Measurements from ENCODE around the gene GAK. TPM values are rescaled to one million over a fixed set of nuclear protein-coding genes. Genes with fewer than 3 reads are reported as not detected.

Gene GAK
- total RNA-seq, 2 experiments from 2014 or later: 97.8 to 102 TPM

DNA sequence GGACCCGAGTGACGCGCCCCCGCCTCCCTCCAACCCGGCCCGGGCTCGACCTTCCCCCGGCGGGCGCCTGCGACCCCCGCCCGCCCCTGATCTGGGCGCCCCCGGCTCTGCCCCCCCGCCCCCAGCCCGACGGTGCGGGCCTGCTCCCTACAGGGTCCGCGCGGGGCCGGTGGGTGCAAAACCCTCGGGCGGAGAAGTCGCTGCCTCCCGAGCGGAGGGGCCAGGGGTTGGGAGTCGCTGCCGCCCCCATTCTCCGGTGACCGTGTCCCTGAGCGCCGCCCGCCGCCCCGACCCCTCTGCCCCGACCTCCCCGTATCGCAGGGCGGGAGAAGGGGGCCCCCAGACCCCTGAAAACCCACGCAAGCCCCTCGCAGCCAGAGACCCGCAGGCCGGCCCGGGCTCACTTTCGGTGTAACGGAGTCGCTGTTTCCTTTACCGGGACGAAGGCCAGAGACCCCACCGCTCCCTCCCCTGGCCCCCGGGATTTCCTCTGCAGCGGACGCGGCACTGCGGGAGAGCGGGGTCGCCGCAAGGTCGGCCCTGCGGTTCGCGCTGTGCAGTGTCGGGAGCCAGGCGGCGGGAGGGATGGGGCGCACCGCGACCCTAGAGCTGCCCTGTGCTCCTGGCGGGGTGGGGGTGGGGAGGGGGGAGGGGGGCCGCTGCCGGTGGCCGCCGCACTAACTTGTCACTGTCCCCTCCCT is 105.5 kb downstream of the GAK start:
- Mint-ChIP-seq H3K4me1 (ENCODE audit: low read depth) (no peaks in the 10 kb centered on the region), H3K27me3 (peaks cover 40% of the 10 kb centered on the region), H3K9me3 (peaks cover 2% of the 10 kb centered on the region), H3K36me3 (ENCODE audit: low read depth) (no peaks in the 10 kb centered on the region), H3K4me3 (no peak overlapping the region), H3K27ac (no peak overlapping the region)
- no peak for ATAC-seq
- ChIA-PET POLR2A (no interaction called here), CTCF (no interaction called here)
- TF ChIP-seq, protein P1, sequence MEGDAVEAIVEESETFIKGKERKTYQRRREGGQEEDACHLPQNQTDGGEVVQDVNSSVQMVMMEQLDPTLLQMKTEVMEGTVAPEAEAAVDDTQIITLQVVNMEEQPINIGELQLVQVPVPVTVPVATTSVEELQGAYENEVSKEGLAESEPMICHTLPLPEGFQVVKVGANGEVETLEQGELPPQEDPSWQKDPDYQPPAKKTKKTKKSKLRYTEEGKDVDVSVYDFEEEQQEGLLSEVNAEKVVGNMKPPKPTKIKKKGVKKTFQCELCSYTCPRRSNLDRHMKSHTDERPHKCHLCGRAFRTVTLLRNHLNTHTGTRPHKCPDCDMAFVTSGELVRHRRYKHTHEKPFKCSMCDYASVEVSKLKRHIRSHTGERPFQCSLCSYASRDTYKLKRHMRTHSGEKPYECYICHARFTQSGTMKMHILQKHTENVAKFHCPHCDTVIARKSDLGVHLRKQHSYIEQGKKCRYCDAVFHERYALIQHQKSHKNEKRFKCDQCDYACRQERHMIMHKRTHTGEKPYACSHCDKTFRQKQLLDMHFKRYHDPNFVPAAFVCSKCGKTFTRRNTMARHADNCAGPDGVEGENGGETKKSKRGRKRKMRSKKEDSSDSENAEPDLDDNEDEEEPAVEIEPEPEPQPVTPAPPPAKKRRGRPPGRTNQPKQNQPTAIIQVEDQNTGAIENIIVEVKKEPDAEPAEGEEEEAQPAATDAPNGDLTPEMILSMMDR (IDR thresholded peaks at IDR 0.05): no peak
- no peak for DNase-seq
- intact Hi-C loops (cut with micrococcal nuclease): no loop called here

DNA sequence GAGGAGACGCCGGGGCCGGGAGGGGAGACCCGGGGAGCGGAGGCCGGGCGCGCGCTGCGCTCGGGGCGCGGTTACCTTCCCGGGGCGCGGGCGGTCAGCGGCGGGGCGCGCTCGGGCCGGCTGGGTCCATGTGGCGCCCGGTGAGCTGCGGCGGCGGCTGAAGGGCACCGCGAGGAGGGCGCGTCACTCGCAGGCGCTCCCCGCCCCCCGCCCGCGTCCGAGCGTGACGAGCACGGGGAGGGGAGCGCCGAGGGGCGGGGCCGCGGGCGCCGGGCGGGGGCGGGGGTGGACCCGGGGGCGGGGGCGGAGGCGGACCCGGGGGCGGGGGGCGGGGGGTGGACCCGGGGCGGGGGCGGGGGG is 106.2 kb downstream of the GAK start, which contains the start of gene CPLX1:
Gene CPLX1 (minus strand): TSS at position 159 of the 360 bp plus-strand sequence. CDS start 1,607 bp downstream, outside the sequence.
- Mint-ChIP-seq H3K27ac (no peak within 1 kb of the TSS), H3K4me1 (ENCODE audit: low read depth) (no peaks in the 10 kb centered on the region), H3K4me3 (no peak within 1 kb of the TSS), H3K36me3 (ENCODE audit: low read depth) (no peaks in the 10 kb centered on the region), H3K9me3 (no peaks in the 10 kb centered on the region), H3K27me3 (peaks cover 44% of the 10 kb centered on the region)
- ChIA-PET CTCF (no interaction called here), POLR2A (no interaction called here)
- peak; percentile 41 for ATAC-seq
- intact Hi-C loops (cut with micrococcal nuclease): no loop called here
- TF ChIP-seq, protein P1 (IDR thresholded peaks at IDR 0.05): no peak
- no peak for DNase-seq

DNA sequence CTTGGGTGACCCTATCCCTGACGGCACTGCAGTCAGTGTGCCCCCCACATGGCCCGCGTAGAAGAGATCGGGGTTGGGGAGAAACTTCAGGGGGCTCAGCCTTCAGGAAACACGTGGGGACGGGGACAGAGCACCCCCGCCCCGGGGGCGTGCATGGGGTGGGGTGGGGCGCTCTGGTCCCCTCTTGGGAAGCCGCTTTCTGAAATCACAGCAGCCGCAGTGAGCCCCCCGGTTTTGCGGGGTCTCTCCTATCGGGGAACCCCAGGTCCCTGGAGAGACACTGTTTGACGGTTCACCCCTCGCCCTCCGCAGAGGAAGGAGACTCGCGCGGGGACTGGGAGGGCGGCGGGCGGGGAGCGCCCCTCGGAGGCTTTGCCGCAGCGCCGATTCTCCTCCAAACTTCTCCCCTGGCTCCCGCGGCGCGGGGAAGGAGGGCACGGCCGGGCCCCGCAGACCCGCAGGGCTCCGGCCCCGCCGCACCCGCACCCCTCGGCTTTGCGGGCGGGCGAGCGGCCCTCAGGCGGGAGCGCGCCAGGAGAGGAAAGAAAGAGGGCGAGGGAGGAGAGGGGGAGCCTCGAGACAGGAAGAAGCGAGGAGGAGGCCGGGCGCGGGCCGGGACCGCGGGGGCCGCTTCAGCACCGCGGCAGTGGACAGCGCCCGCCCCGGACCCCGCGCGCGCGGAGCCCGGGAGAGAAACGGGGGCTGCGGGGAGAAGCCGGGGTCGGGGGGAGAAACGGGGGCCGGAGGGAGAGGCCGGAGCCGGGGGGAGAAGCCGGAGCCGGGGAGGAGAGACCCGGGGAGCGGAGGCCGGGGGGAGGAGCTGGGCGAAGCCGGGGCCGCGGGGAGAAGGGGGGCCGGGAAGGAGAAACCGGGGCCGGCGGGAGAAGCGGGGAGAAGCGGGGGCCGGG is 106.8 kb downstream of the GAK start:
- POLR2A ChIA-PET: no interaction called here
- ATAC-seq (peak; percentile 61), DNase-seq (no peak)
- intact Hi-C loops (cut with micrococcal nuclease): no loop called here
- Mint-ChIP-seq H3K4me1 (ENCODE audit: low read depth) (no peaks in the 10 kb centered on the region), H3K27ac (no peak overlapping the region), H3K27me3 (peaks cover 44% of the 10 kb centered on the region), H3K9me3 (no peaks in the 10 kb centered on the region), H3K36me3 (ENCODE audit: low read depth) (no peaks in the 10 kb centered on the region), H3K4me3 (no peak overlapping the region)
- CTCF ChIA-PET: no interaction called here
- TF ChIP-seq, protein P1 (IDR thresholded peaks at IDR 0.05): no peak

DNA sequence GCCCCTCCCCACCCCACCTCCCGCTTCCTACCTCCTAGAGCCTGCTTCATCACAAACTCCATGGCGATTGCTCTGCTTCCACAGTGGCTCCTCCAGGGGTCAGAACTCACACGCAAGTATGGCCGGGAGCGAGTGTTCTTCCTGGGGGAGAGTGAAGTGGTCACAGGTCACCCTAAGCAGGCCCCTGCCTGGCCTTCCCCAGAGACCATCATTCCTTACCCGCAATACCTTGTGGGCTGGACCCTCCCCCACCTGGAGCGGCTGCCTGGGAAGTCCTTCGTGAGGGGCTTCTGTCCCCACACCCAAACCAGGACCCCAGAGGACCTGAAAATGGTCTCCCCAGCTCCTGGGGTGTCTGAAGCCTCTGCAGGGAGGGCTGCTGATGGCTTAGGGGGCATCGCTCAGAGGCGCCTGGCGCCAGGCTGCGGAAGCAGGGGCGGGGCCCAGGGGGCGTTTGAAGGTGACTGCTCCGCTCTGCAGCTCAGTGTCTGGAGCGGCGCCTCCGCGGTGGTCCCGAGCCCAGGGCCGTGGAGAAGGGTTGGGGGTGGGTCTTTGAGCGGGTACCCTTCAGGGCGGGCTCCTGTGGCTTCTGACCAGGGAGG is 107.6 kb downstream of the GAK start:
- TF ChIP-seq, protein P1 (IDR thresholded peaks at IDR 0.05): no peak
- Mint-ChIP-seq H3K4me3 (no peak overlapping the region), H3K9me3 (no peaks in the 10 kb centered on the region), H3K36me3 (ENCODE audit: low read depth) (no peaks in the 10 kb centered on the region), H3K4me1 (ENCODE audit: low read depth) (no peaks in the 10 kb centered on the region), H3K27me3 (peaks cover 49% of the 10 kb centered on the region), H3K27ac (no peak overlapping the region)
- ATAC-seq: no peak
- intact Hi-C loops (cut with micrococcal nuclease): no loop called here
- DNase-seq: no peak
- CTCF ChIA-PET: no interaction called here
- POLR2A ChIA-PET: no interaction called here
